ENCODE measurements around the gene ZBTB43.
A peak's percentile ranks its signal among the peaks of the same experiment; 100 is the strongest.

The ZBTB43 gene

GRCh38 chr9:126860077-126860756, 55.4 kb downstream of the ZBTB43 start, which contains the start of gene ZBTB34:
Gene ZBTB34, plus strand, starts transcription at chr9:126860639. Its CDS starts 18,761 bp downstream, at chr9:126879400.
- peak; percentile 92 for DNase-seq (ENCODE audit: low spot score)
- peak; percentile 98 for TF ChIP-seq CTCF (IDR thresholded peaks at IDR 0.05; ENCODE audit: extremely low read depth, missing control alignments)

DNA sequence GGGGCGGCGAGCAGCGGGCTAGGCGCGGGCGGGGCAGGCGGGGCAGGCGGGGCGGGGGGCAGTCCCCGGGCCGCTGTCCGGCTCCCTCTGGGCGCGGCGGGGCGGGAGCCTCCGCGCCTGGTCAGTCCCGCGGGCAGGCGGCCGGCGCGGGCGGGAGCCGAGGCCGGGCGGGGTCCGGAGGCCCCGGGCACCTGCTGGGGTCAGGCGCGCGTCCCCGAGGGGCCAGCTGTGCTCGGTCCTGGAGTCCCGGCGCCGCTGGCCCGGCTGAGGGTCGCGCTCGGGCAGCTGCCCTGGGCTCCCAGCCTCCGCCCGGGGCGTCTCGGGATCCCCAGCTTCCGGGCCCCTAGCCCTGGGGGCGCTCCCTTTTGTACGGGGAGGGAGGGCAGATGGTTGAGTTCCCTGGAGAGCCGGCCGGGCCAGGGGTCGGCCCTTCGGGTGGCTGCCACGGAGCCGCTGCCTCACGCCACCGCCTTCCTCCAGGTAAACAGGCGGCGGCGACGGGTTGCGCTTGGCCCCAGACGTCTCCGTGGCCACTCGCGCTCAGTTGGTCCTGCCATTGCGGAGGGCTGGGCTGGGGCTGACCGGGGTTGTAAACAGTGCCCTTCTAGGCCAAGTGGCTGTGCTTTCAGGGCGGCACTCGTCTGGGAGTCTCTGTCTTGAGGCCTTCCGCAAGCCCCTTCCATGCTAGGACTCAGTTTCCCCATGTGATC, 56.1 kb downstream of the ZBTB43 start:
- TF ChIP-seq CTCF (IDR thresholded peaks at IDR 0.05; ENCODE audit: extremely low read depth, missing control alignments): no peak
- DNase-seq (ENCODE audit: low spot score): peak; percentile 51

DNA sequence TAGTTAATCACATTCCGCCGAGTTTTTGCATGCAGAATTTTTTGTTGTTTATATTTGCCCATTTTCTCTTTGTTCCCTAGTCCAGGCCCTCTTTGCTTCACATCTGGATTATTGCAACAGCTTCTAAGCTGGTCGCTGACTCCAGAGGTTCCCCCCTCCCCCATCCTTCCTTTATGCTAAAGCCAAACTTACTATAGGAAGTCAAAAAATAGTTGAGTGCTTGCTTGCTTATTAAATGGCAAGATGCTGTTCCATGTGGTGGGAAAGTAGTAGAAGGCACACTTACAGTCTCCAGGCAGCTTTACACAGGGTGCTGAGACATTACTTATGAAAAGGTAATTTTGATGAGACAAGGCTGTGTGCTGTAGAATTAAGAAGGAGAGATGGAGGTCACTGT, 56.9 kb downstream of the ZBTB43 start:
- DNase-seq (ENCODE audit: low spot score): no peak
- no peak for TF ChIP-seq CTCF (IDR thresholded peaks at IDR 0.05; ENCODE audit: extremely low read depth, missing control alignments)

DNA sequence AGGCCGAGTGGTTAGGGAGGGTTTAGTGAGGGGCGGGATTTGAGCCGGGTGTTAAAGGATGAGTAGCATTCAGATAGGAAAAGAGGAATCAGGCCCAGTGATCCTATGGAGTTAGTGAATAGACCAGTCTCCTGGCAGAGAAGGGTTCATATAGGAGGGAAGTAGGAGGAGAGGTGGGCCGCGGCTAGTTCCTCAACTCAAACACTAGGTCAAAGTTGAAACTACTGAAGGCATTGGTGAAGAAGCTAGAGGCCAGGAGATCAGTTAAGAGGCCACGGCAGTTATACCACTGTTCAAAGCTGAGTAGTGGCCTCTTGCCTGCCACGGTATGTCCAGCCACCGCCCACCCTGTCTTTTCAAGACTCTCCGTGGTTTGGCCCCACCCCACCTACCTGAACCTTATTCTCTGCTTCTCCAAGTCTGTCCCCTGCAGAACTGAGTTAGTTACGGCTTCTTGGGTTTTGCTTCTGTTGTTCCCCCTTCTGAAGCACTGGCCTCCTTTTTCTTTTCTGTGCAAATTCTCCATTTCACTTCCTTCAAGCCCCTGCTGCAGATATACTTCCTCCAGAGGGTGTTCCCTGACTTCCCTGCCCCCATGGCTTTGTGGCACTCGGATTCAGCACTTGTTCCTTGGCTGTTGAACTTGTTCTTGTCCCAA, 57.4 kb downstream of the ZBTB43 start:
- DNase-seq (ENCODE audit: low spot score): no peak

DNA sequence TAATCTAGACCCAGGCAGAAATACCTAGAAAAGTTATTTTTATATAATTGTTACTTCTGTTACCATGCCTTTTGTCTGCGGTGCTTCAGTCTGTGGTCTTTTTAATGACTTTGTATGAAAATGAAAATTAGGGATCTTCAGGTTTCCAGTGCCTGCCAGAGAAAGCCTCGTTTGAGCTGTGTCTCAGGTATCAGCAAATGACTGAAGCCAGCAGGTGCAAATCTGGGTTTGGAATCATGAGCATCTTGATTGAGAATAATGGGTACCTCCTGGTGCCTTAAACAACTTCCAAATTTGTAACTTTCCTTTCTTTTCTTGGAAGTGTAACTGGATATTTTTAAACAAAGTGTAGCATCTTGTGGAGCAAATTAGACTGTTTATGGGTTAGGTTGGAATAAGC, 59.9 kb downstream of the ZBTB43 start:
- TF ChIP-seq CTCF (IDR thresholded peaks at IDR 0.05; ENCODE audit: extremely low read depth, missing control alignments): no peak
- no peak for DNase-seq (ENCODE audit: low spot score)

More for the DNA sequence above, 57.4 kb downstream of the ZBTB43 start:
- no peak for TF ChIP-seq CTCF (IDR thresholded peaks at IDR 0.05; ENCODE audit: extremely low read depth, missing control alignments)

DNA sequence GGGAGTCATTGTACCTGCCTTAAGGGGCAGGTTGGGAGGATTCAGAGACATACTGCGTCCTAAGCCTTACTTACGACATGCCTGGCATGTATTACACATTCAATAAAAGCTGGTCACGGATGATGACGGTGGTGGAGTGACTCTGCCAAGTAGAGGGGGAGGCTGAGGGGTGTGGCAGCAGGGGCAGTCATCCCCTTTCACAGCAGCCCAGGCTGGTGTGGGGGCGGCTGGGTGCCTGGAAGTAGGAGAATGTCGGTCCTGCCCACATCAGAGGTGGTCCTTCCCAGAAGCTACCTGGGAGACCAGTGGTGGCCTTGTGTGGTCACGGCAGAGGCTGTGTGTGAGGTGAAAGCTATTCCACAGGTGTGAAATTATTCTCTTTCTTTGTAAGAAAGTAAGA, 64.5 kb downstream of the ZBTB43 start:
- DNase-seq (ENCODE audit: low spot score): no peak
- TF ChIP-seq CTCF (IDR thresholded peaks at IDR 0.05; ENCODE audit: extremely low read depth, missing control alignments): no peak

DNA sequence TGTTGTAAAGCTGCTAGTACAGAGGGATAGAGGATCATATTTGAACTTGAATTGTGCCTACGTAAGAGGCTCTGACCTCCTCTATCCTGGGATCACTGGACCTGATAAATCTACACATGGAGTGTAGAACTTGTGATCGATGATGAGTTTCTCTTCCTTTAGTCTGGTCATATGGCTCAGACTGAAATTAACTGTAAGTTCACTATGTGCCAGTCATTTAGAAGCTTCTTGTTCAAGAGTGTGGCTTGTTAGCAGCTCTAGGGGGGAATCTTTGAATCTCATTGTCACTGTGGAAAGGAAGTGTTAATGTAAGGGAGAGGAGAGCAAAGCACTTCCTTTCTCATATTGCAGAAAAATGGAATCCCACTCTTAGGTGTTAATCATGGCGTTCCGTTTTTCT, 67.7 kb downstream of the ZBTB43 start:
- peak; percentile 26 for DNase-seq (ENCODE audit: low spot score)
- TF ChIP-seq CTCF (IDR thresholded peaks at IDR 0.05; ENCODE audit: extremely low read depth, missing control alignments): no peak
